ENCODE measurements around the gene LARGE1.

Gene LARGE1

GRCh38 chr22:33831207-33831606 is 89.1 kb downstream of the LARGE1 start:
- H3K4me1 ChIP-seq: peaks cover 5% of the 10 kb centered on the region
- no peak overlapping the region for H3K4me3 ChIP-seq
- no peaks in the 10 kb centered on the region for H3K36me3 ChIP-seq (replicated peaks)
- in situ Hi-C loops (cut with MboI; ENCODE audit: low sequenced_read_pairs): no loop called here
- H3K27me3 ChIP-seq (ENCODE audit: low read depth): no peaks in the 10 kb centered on the region
- DNase-seq (ENCODE audit: low spot score in 2 of 2): no peak
- no peaks in the 10 kb centered on the region for H3K9me3 ChIP-seq

GRCh38 chr22:33829546-33830280 is 90.6 kb downstream of the LARGE1 start:
- in situ Hi-C loops (cut with MboI; ENCODE audit: low sequenced_read_pairs): no loop called here
- peaks cover 2% of the 10 kb centered on the region; the same call in 1 of the 2 replicates for H3K9me3 ChIP-seq
- H3K4me3 ChIP-seq: no peak overlapping the region
- no peaks in the 10 kb centered on the region for H3K36me3 ChIP-seq (replicated peaks)
- no peak for DNase-seq (ENCODE audit: low spot score in 2 of 2)
- no peaks in the 10 kb centered on the region for H3K27me3 ChIP-seq (ENCODE audit: low read depth)
- H3K4me1 ChIP-seq: peaks cover 2% of the 10 kb centered on the region

GRCh38 chr22:33828302-33828701 is 92.0 kb downstream of the LARGE1 start:
- Histone ChIP-seq H3K4me1 (no peaks in the 10 kb centered on the region; the same call in 1 of the 2 replicates), H3K27me3 (ENCODE audit: low read depth) (no peaks in the 10 kb centered on the region), H3K9me3 (peaks cover 2% of the 10 kb centered on the region; the same call in 1 of the 2 replicates), H3K36me3 (replicated peaks) (no peaks in the 10 kb centered on the region), H3K4me3 (no peak overlapping the region)
- DNase-seq (ENCODE audit: low spot score in 2 of 2): no peak
- in situ Hi-C loops (cut with MboI; ENCODE audit: low sequenced_read_pairs): no loop called here

- Histone ChIP-seq H3K9me3 (peaks cover 2% of the 10 kb centered on the region; the same call in 1 of the 2 replicates), H3K27me3 (ENCODE audit: low read depth) (no peaks in the 10 kb centered on the region), H3K36me3 (replicated peaks) (no peaks in the 10 kb centered on the region), H3K4me3 (no peak overlapping the region), H3K4me1 (peaks cover 2% of the 10 kb centered on the region; the same call in 1 of the 2 replicates)
- no peak for DNase-seq (ENCODE audit: low spot score in 2 of 2)
- in situ Hi-C loops (cut with MboI; ENCODE audit: low sequenced_read_pairs): no loop called here
Measured at GRCh38 chr22:33825761-33826160, 94.5 kb downstream of the LARGE1 start.

- Histone ChIP-seq H3K27me3 (ENCODE audit: low read depth) (no peaks in the 10 kb centered on the region), H3K36me3 (replicated peaks) (no peaks in the 10 kb centered on the region), H3K4me3 (no peak overlapping the region), H3K4me1 (peaks cover 2% of the 10 kb centered on the region; the same call in 1 of the 2 replicates), H3K9me3 (peaks cover 2% of the 10 kb centered on the region; the same call in 1 of the 2 replicates)
- in situ Hi-C loops (cut with MboI; ENCODE audit: low sequenced_read_pairs): no loop called here
- no peak for DNase-seq (ENCODE audit: low spot score in 2 of 2)
Measured at GRCh38 chr22:33823552-33823951, 96.7 kb downstream of the LARGE1 start.

GRCh38 chr22:33821290-33821689 is 99.0 kb downstream of the LARGE1 start:
- no peak for DNase-seq (ENCODE audit: low spot score in 2 of 2)
- Histone ChIP-seq H3K27me3 (ENCODE audit: low read depth) (no peaks in the 10 kb centered on the region), H3K9me3 (peaks cover 2% of the 10 kb centered on the region; the same call in 1 of the 2 replicates), H3K4me3 (no peak overlapping the region), H3K4me1 (peaks cover 2% of the 10 kb centered on the region; the same call in 1 of the 2 replicates), H3K36me3 (replicated peaks) (no peaks in the 10 kb centered on the region)
- in situ Hi-C loops (cut with MboI; ENCODE audit: low sequenced_read_pairs): no loop called here

- Histone ChIP-seq H3K4me1 (peaks cover 2% of the 10 kb centered on the region; the same call in 1 of the 2 replicates), H3K4me3 (no peak overlapping the region), H3K27me3 (ENCODE audit: low read depth) (no peaks in the 10 kb centered on the region), H3K9me3 (no peaks in the 10 kb centered on the region), H3K36me3 (replicated peaks) (no peaks in the 10 kb centered on the region)
- in situ Hi-C loops (cut with MboI; ENCODE audit: low sequenced_read_pairs): no loop called here
- DNase-seq (ENCODE audit: low spot score in 2 of 2): no peak
Measured at GRCh38 chr22:33819743-33820142, 100.5 kb downstream of the LARGE1 start.

GRCh38 chr22:33817512-33818127 is 102.7 kb downstream of the LARGE1 start:
- in situ Hi-C loops (cut with MboI; ENCODE audit: low sequenced_read_pairs): no loop called here
- H3K9me3 ChIP-seq: no peaks in the 10 kb centered on the region
- no peak for DNase-seq (ENCODE audit: low spot score in 2 of 2)
- no peaks in the 10 kb centered on the region for H3K27me3 ChIP-seq (ENCODE audit: low read depth)
- H3K4me1 ChIP-seq: peaks cover 2% of the 10 kb centered on the region; the same call in 1 of the 2 replicates
- no peaks in the 10 kb centered on the region for H3K36me3 ChIP-seq (replicated peaks)
- no peak overlapping the region for H3K4me3 ChIP-seq

GRCh38 chr22:33812360-33812977 is 107.8 kb downstream of the LARGE1 start:
- Histone ChIP-seq H3K27me3 (ENCODE audit: low read depth) (no peaks in the 10 kb centered on the region), H3K36me3 (replicated peaks) (no peaks in the 10 kb centered on the region)

GRCh38 chr22:33811686-33812085 is 108.6 kb downstream of the LARGE1 start:
- no peaks in the 10 kb centered on the region for H3K4me1 ChIP-seq
- in situ Hi-C loops (cut with MboI; ENCODE audit: low sequenced_read_pairs): no loop called here
- no peak for DNase-seq (ENCODE audit: low spot score in 2 of 2)
- no peaks in the 10 kb centered on the region for H3K36me3 ChIP-seq (replicated peaks)
- no peaks in the 10 kb centered on the region for H3K27me3 ChIP-seq (ENCODE audit: low read depth)
- H3K9me3 ChIP-seq: no peaks in the 10 kb centered on the region
- no peak overlapping the region for H3K4me3 ChIP-seq

More at GRCh38 chr22:33812360-33812977, 107.8 kb downstream of the LARGE1 start:
- in situ Hi-C loops (cut with MboI; ENCODE audit: low sequenced_read_pairs): no loop called here
- no peaks in the 10 kb centered on the region for H3K9me3 ChIP-seq
- no peak for DNase-seq (ENCODE audit: low spot score in 2 of 2)
- H3K4me3 ChIP-seq: no peak overlapping the region
- no peaks in the 10 kb centered on the region for H3K4me1 ChIP-seq

GRCh38 chr22:33811208-33811607 is 109.1 kb downstream of the LARGE1 start:
- no peaks in the 10 kb centered on the region for H3K9me3 ChIP-seq
- H3K4me3 ChIP-seq: no peak overlapping the region
- no peak for DNase-seq (ENCODE audit: low spot score in 2 of 2)
- no peaks in the 10 kb centered on the region for H3K36me3 ChIP-seq (replicated peaks)
- H3K27me3 ChIP-seq (ENCODE audit: low read depth): no peaks in the 10 kb centered on the region
- in situ Hi-C loops (cut with MboI; ENCODE audit: low sequenced_read_pairs): no loop called here
- H3K4me1 ChIP-seq: no peaks in the 10 kb centered on the region

GRCh38 chr22:33807470-33807869 is 112.8 kb downstream of the LARGE1 start:
- in situ Hi-C loops (cut with MboI; ENCODE audit: low sequenced_read_pairs): no loop called here
- no peaks in the 10 kb centered on the region for H3K9me3 ChIP-seq
- no peaks in the 10 kb centered on the region for H3K27me3 ChIP-seq (ENCODE audit: low read depth)
- H3K4me3 ChIP-seq: no peak overlapping the region
- no peaks in the 10 kb centered on the region for H3K36me3 ChIP-seq (replicated peaks)
- H3K4me1 ChIP-seq: no peaks in the 10 kb centered on the region
- DNase-seq (ENCODE audit: low spot score in 2 of 2): no peak

GRCh38 chr22:33806191-33806590 is 114.1 kb downstream of the LARGE1 start:
- Histone ChIP-seq H3K27me3 (ENCODE audit: low read depth) (no peaks in the 10 kb centered on the region), H3K36me3 (replicated peaks) (no peaks in the 10 kb centered on the region), H3K4me1 (no peaks in the 10 kb centered on the region), H3K9me3 (no peaks in the 10 kb centered on the region), H3K4me3 (no peak overlapping the region)
- DNase-seq (ENCODE audit: low spot score in 2 of 2): no peak
- in situ Hi-C loops (cut with MboI; ENCODE audit: low sequenced_read_pairs): no loop called here
